H9 (cell line): ENCODE measurements around the gene PIGL. TPM values are rescaled to one million over a fixed set of nuclear protein-coding genes. Genes with fewer than 3 reads are reported as not detected.

Experiments used
- DNase-seq: peaks from one replicate; pipeline ENCODE4 v3.0.0-alpha.2; 2017
- H2AFZ ChIP-seq: one replicate; pipeline ENCODE4 v1.6.1; 2013; ENCODE audit warnings: mild to moderate bottlenecking, low read length, control low read depth, moderate library complexity
- H2AK5ac ChIP-seq: 2 replicates; pipeline ENCODE4 v1.6.1; 2013; ENCODE audit warnings: low read length, control low read depth, mixed read lengths; ENCODE audit not compliant: insufficient read length
- H2BK120ac ChIP-seq: one replicate; pipeline ENCODE4 v1.6.1; 2013; ENCODE audit warnings: low read depth, mild to moderate bottlenecking, low read length, control low read depth, inconsistent platforms; ENCODE audit not compliant: poor library complexity, severe bottlenecking
- H2BK12ac ChIP-seq: 2 replicates; pipeline ENCODE4 v1.6.1; 2013; ENCODE audit warnings: low read length, control low read depth, mixed read lengths, low read depth; ENCODE audit not compliant: insufficient read length
- H2BK15ac ChIP-seq: 2 replicates; pipeline ENCODE4 v1.6.1; 2013; ENCODE audit warnings: low read depth, low read length, control low read depth
- H2BK20ac ChIP-seq: one replicate; pipeline ENCODE4 v1.6.1; 2013; ENCODE audit warnings: low read depth, mild to moderate bottlenecking, low read length, control low read depth, inconsistent platforms; ENCODE audit not compliant: poor library complexity, severe bottlenecking
- H2BK5ac ChIP-seq: 2 replicates; pipeline ENCODE4 v1.6.1; 2013; ENCODE audit warnings: low read length, control low read depth, mixed read lengths; ENCODE audit not compliant: insufficient read length
- H3K14ac ChIP-seq: 2 replicates; pipeline ENCODE4 v1.6.1; 2013; ENCODE audit warnings: low read length, control low read depth; ENCODE audit not compliant: insufficient read depth
- H3K18ac ChIP-seq: 2 replicates; pipeline ENCODE4 v1.6.1; 2013; ENCODE audit warnings: low read depth, mild to moderate bottlenecking, mixed read lengths, low read length, control low read depth; ENCODE audit not compliant: insufficient read length
- H3K23ac ChIP-seq: 2 replicates; pipeline ENCODE4 v1.6.1; 2013; ENCODE audit warnings: low read length, control low read depth, mixed read lengths, low read depth; ENCODE audit not compliant: insufficient read length
- H3K23me2 ChIP-seq: 2 replicates; pipeline ENCODE4 v1.6.1; 2013; ENCODE audit warnings: low read depth, mild to moderate bottlenecking, mixed read lengths, low read length, control low read depth; ENCODE audit not compliant: insufficient read length, poor library complexity, severe bottlenecking
- H3K27ac ChIP-seq: 2 replicates; pipeline ENCODE4 v1.5.1; 2013; ENCODE audit warnings: low read length, control low read depth, mixed read lengths, low read depth; ENCODE audit not compliant: insufficient read length
- H3K27me3 ChIP-seq: 2 replicates; pipeline ENCODE4 v1.6.1; 2013; ENCODE audit warnings: low read length, control low read depth, inconsistent platforms; ENCODE audit not compliant: insufficient read depth
- H3K4ac ChIP-seq: 2 replicates; pipeline ENCODE4 v1.6.1; 2013; ENCODE audit warnings: low read depth, mild to moderate bottlenecking, control low read depth, inconsistent platforms, low read length, moderate library complexity
- H3K4me1 ChIP-seq: 2 replicates; pipeline ENCODE4 v1.6.1; 2013; ENCODE audit warnings: low read length, control low read depth, inconsistent platforms; ENCODE audit not compliant: insufficient read depth
- H3K4me2 ChIP-seq: 2 replicates; pipeline ENCODE4 v1.6.1; 2013; ENCODE audit warnings: low read length, control low read depth, mixed read lengths; ENCODE audit not compliant: insufficient read length, insufficient read depth
- H3K56ac ChIP-seq: 2 replicates; pipeline ENCODE4 v1.6.1; 2013; ENCODE audit warnings: low read depth, mild to moderate bottlenecking, mixed read lengths, low read length, control low read depth; ENCODE audit not compliant: insufficient read length
- H3K79me1 ChIP-seq: 2 replicates; pipeline ENCODE4 v1.6.1; 2013; ENCODE audit warnings: low read depth, mild to moderate bottlenecking, moderate library complexity, low read length, control low read depth, inconsistent platforms; ENCODE audit not compliant: insufficient read depth, poor library complexity, severe bottlenecking
- H3K79me2 ChIP-seq: 2 replicates; pipeline ENCODE4 v1.6.1; 2013; ENCODE audit warnings: low read length, control low read depth, inconsistent platforms; ENCODE audit not compliant: insufficient read depth
- H3K9ac ChIP-seq: 2 replicates; pipeline ENCODE4 v1.6.1; 2013; ENCODE audit warnings: low read length, control low read depth, mixed read lengths; ENCODE audit not compliant: insufficient read length; ENCODE audit errors: extremely low read depth
- H3K9me3 ChIP-seq: one replicate; pipeline ENCODE4 v1.6.1; 2013; ENCODE audit warnings: low read depth, low read length, inconsistent platforms; ENCODE audit not compliant: control insufficient read depth
- H3T11ph ChIP-seq: one replicate; pipeline ENCODE4 v1.6.1; 2013; ENCODE audit warnings: mild to moderate bottlenecking, low read length, control low read depth, inconsistent platforms
- H4K20me1 ChIP-seq: one replicate; pipeline ENCODE4 v1.6.1; 2013; ENCODE audit not compliant: control insufficient read depth, insufficient read length, insufficient read depth
- H4K5ac ChIP-seq: 2 replicates; pipeline ENCODE4 v1.6.1; 2013; ENCODE audit warnings: low read depth, mild to moderate bottlenecking, mixed read lengths, low read length, control low read depth; ENCODE audit not compliant: insufficient read length
- H4K8ac ChIP-seq: replicated peaks from 2 replicates; pipeline ENCODE4 v1.6.1; 2013; ENCODE audit warnings: low read length, control low read depth, mixed read lengths, low read depth; ENCODE audit not compliant: insufficient read length
- H4K91ac ChIP-seq: 2 replicates; pipeline ENCODE4 v1.6.1; 2013; ENCODE audit warnings: low read depth, mild to moderate bottlenecking, moderate library complexity, mixed read lengths, low read length, control low read depth; ENCODE audit not compliant: insufficient read length
- H3K27ac Mint-ChIP-seq, 3 experiments: 2 replicates in 2 of 3; 3 replicates in 1 of 3; pipeline ENCODE4 v1.8.0; 2020 to 2021; ENCODE audit warnings: mixed read lengths in 3 of 3, mild to moderate bottlenecking in 1 of 3, moderate library complexity in 1 of 3
- H3K27me3 Mint-ChIP-seq: 2 replicates; pipeline ENCODE4 v1.8.0; 2021; ENCODE audit warnings: low read depth, mild to moderate bottlenecking, moderate library complexity, mixed read lengths
- H3K36me3 Mint-ChIP-seq, 3 experiments: 2 replicates in 2 of 3; 3 replicates in 1 of 3; pipeline ENCODE4 v1.8.0; 2020 to 2021; ENCODE audit warnings: low read depth in 3 of 3, mixed read lengths in 3 of 3; ENCODE audit not compliant: insufficient read depth in 1 of 3
- H3K4me1 Mint-ChIP-seq, 2 experiments: 2 replicates each; pipeline ENCODE4 v1.8.0; 2020; ENCODE audit warnings: mixed read lengths in 2 of 2
- H3K4me3 Mint-ChIP-seq, 2 experiments: 2 replicates in 1 of 2; 3 replicates in 1 of 2; pipeline ENCODE4 v1.8.0; 2020 to 2021; ENCODE audit warnings: mild to moderate bottlenecking in 2 of 2, mixed read lengths in 2 of 2, moderate library complexity in 1 of 2
- H3K9me3 Mint-ChIP-seq, 2 experiments: 2 replicates in 1 of 2; 3 replicates in 1 of 2; pipeline ENCODE4 v1.8.0; 2020; ENCODE audit warnings: mild to moderate bottlenecking in 2 of 2, mixed read lengths in 2 of 2, moderate library complexity in 1 of 2
- CTCF ChIP-seq: fragments of 200-600 bp; sonication (generic); conservative IDR thresholded peaks from 3 replicates; pipeline ENCODE4 v1.8.0; 2021; ENCODE audit warnings: antibody characterized with exemption, mild to moderate bottlenecking
- WGBS: extraction: QIAGEN DNeasy Blood & Tissue Kit; methylation state at CpG from one replicate; pipeline ENCODE4 v1.1.7; 2013; ENCODE audit warnings: missing lambda C conversion rate, low lambda C conversion rate, mixed read lengths; ENCODE audit not compliant: insufficient read length; ENCODE audit errors: extremely low coverage; 5-methylcytosine and 5-hydroxymethylcytosine counted together
- total RNA-seq: library from RNA; stranded (reverse); gene quantifications from 2 replicates; pipeline ENCODE4 v1.2.1, GENCODE V29; 2021

The PIGL gene
- total RNA-seq, 1 experiment from 2014 or later: 21.6 TPM

- H3K18ac ChIP-seq: no peak overlapping the region
- no CpG with 5 or more reads among the region's 4 CpGs for WGBS
- H3K4me1 ChIP-seq: no peaks in the 10 kb centered on the region
- no peaks in the 10 kb centered on the region for H3K79me1 ChIP-seq
- no peaks in the 10 kb centered on the region for H3K27me3 Mint-ChIP-seq
- H2BK120ac ChIP-seq: no peak overlapping the region
- no peak overlapping the region for H2BK12ac ChIP-seq
- no peak overlapping the region for H4K8ac ChIP-seq
- no peak overlapping the region for H2BK20ac ChIP-seq
- H3K27ac ChIP-seq: no peak overlapping the region
- no peaks in the 10 kb centered on the region for H3K27me3 ChIP-seq
- H3K23ac ChIP-seq: no peak overlapping the region
- no peak overlapping the region for H2AK5ac ChIP-seq
- H4K20me1 ChIP-seq: no peaks in the 10 kb centered on the region
- H3K9me3 ChIP-seq: no peaks in the 10 kb centered on the region
- H4K91ac ChIP-seq: no peak overlapping the region
- no peaks in the 10 kb centered on the region for H3K23me2 ChIP-seq
- peaks cover 0 to 2% (median 0%) of the 10 kb centered on the region in 3 experiments; a peak in 2 of 7 replicates for H3K36me3 Mint-ChIP-seq
- no peak overlapping the region for H3T11ph ChIP-seq
- no peak for DNase-seq
- no peak overlapping the region for H2BK15ac ChIP-seq
- no peak overlapping the region for H3K4me2 ChIP-seq
- no peak overlapping the region for H3K9ac ChIP-seq
- H3K27ac Mint-ChIP-seq: no peak overlapping the region
- no peak overlapping the region for H3K4me3 Mint-ChIP-seq
- H3K4ac ChIP-seq: no peak overlapping the region
- H3K14ac ChIP-seq: no peak overlapping the region
- H3K79me2 ChIP-seq: no peaks in the 10 kb centered on the region
- H2BK5ac ChIP-seq: no peak overlapping the region
- TF ChIP-seq CTCF: no peak
- H3K56ac ChIP-seq: no peak overlapping the region
- H2AFZ ChIP-seq: no peak overlapping the region
- H4K5ac ChIP-seq: no peak overlapping the region
- no peaks in the 10 kb centered on the region for H3K4me1 Mint-ChIP-seq
- H3K9me3 Mint-ChIP-seq: no peaks in the 10 kb centered on the region; a peak in 2 of 5 replicates
These were observed 45.2 kb downstream of the PIGL start for GRCh38 chr17:16262201-16262600.
